ENCODE results near the gene SPAAR. TPM values are rescaled to one million over a fixed set of nuclear protein-coding genes. Genes with fewer than 3 reads are reported as not detected.

SPAAR gene
- total RNA-seq, 2 donors from 2014 or later, result 0.29 TPM; not detected in 1

- WGBS, 2 experiments (ENCODE audit: insufficient coverage in 1 of 2, insufficient read length in 1 of 2), result 79 to 88% methylated on average over 2 to 6 of the region's 6 CpGs
- no peak overlapping the region for H3K4me3 Mint-ChIP-seq
- peaks cover 28% of the 10 kb centered on the region for H3K27me3 ChIP-seq (ENCODE audit: control insufficient read depth, insufficient read depth, low read length, poor library complexity, severe bottlenecking)
- no peaks in the 10 kb centered on the region for H3K36me3 Mint-ChIP-seq (ENCODE audit: low read depth)
- no peak for DNase-seq
- no peak overlapping the region for H3K27ac Mint-ChIP-seq
- no peak for TF ChIP-seq CTCF (conservative IDR thresholded peaks at IDR 0.05)
- H3K4me1 Mint-ChIP-seq, result peaks cover 6% of the 10 kb centered on the region
- H3K4me1 ChIP-seq (ENCODE audit: control insufficient read depth, insufficient read depth, low read length), result no peaks in the 10 kb centered on the region
- H3K9ac ChIP-seq (ENCODE audit: extremely low read depth, low read length, poor library complexity, severe bottlenecking), result no peak overlapping the region
- H3K9me3 Mint-ChIP-seq, result no peaks in the 10 kb centered on the region
- no peak overlapping the region for H3K4me3 ChIP-seq (ENCODE audit: low read length)
- peaks cover 41% of the 10 kb centered on the region for H3K27me3 Mint-ChIP-seq (ENCODE audit: insufficient read depth)
- H3K36me3 ChIP-seq (ENCODE audit: control insufficient read depth, insufficient read depth, low read length), result no peaks in the 10 kb centered on the region
- no peaks in the 10 kb centered on the region for H3K9me3 ChIP-seq (ENCODE audit: control insufficient read depth, low read length)
- no peak overlapping the region for H3K27ac ChIP-seq (ENCODE audit: low read depth, low read length)
Observed at GRCh38 chr9:35952526-35953191, 43.4 kb downstream of the SPAAR start.

GRCh38 chr9:35954942-35955546, 45.8 kb downstream of the SPAAR start:
- Mint-ChIP-seq H3K9me3 (no peaks in the 10 kb centered on the region), H3K4me3 (no peak overlapping the region), H3K4me1 (no peaks in the 10 kb centered on the region), H3K36me3 (ENCODE audit: low read depth) (no peaks in the 10 kb centered on the region), H3K27ac (no peak overlapping the region), H3K27me3 (ENCODE audit: insufficient read depth) (peaks cover 48% of the 10 kb centered on the region)
- no peak overlapping the region for H3K27ac ChIP-seq (ENCODE audit: low read depth, low read length)
- no peak overlapping the region for H3K4me3 ChIP-seq (ENCODE audit: low read length)
- H3K9ac ChIP-seq (ENCODE audit: extremely low read depth, low read length, poor library complexity, severe bottlenecking), result no peak overlapping the region
- H3K27me3 ChIP-seq (ENCODE audit: control insufficient read depth, insufficient read depth, low read length, poor library complexity, severe bottlenecking), result peaks cover 40% of the 10 kb centered on the region
- H3K36me3 ChIP-seq (ENCODE audit: control insufficient read depth, insufficient read depth, low read length), result no peaks in the 10 kb centered on the region
- no peaks in the 10 kb centered on the region for H3K4me1 ChIP-seq (ENCODE audit: control insufficient read depth, insufficient read depth, low read length)
- peak; percentile 80 for DNase-seq
- 30 to 39% methylated on average over 3 to 6 of the region's 6 CpGs for WGBS, 2 experiments (ENCODE audit: insufficient coverage in 1 of 2, insufficient read length in 1 of 2)
- H3K9me3 ChIP-seq (ENCODE audit: control insufficient read depth, low read length), result no peaks in the 10 kb centered on the region
- peak; percentile 94 for TF ChIP-seq CTCF (conservative IDR thresholded peaks at IDR 0.05)

- no peaks in the 10 kb centered on the region for H3K9me3 Mint-ChIP-seq
- TF ChIP-seq CTCF (conservative IDR thresholded peaks at IDR 0.05), result no peak
- no peak overlapping the region for H3K27ac Mint-ChIP-seq
- no peak overlapping the region for H3K4me3 ChIP-seq (ENCODE audit: low read length)
- H3K4me1 ChIP-seq (ENCODE audit: control insufficient read depth, insufficient read depth, low read length), result no peaks in the 10 kb centered on the region
- DNase-seq, result no peak
- no peaks in the 10 kb centered on the region for H3K9me3 ChIP-seq (ENCODE audit: control insufficient read depth, low read length)
- peaks cover 55% of the 10 kb centered on the region for H3K27me3 Mint-ChIP-seq (ENCODE audit: insufficient read depth)
- H3K4me1 Mint-ChIP-seq, result no peaks in the 10 kb centered on the region
- H3K36me3 Mint-ChIP-seq (ENCODE audit: low read depth), result no peaks in the 10 kb centered on the region
- H3K36me3 ChIP-seq (ENCODE audit: control insufficient read depth, insufficient read depth, low read length), result no peaks in the 10 kb centered on the region
- 92 to 96% methylated on average over 5 of the region's 5 CpGs for WGBS, 2 experiments (ENCODE audit: insufficient coverage in 1 of 2, insufficient read length in 1 of 2)
- no peak overlapping the region for H3K4me3 Mint-ChIP-seq
- peaks cover 40% of the 10 kb centered on the region for H3K27me3 ChIP-seq (ENCODE audit: control insufficient read depth, insufficient read depth, low read length, poor library complexity, severe bottlenecking)
- H3K9ac ChIP-seq (ENCODE audit: extremely low read depth, low read length, poor library complexity, severe bottlenecking), result no peak overlapping the region
- H3K27ac ChIP-seq (ENCODE audit: low read depth, low read length), result no peak overlapping the region
Observed at GRCh38 chr9:35956651-35957050, 47.4 kb downstream of the SPAAR start.
